Heart left ventricle (tissue), 16 donors: ENCODE results near the gene ALDH18A1. TPM values are rescaled to one million over a fixed set of nuclear protein-coding genes. Genes with fewer than 3 reads are reported as not detected.

ENCODE experiments used
- ATAC-seq, 4 donors: fragments of 200-7000 bp; cut with Tn5 transposase; one replicate each; pipeline ENCODE4 v1.9.1; 2020 to 2022; ENCODE audit warnings: moderate library complexity in 4 of 4, mild to moderate bottlenecking in 3 of 4, moderate number of reproducible peaks in 1 of 4
- DNase-seq, 5 donors: peaks; one replicate each; pipeline ENCODE4 v3.0.0-alpha.2; 2020
- H3K27ac ChIP-seq, 12 donors: fragments of 200-600 bp; sonication (generic) in 4 of 12; one replicate each; pipeline versions ENCODE4 v1.5.0 to v1.8.0; 2016 to 2022; ENCODE audit warnings: mild to moderate bottlenecking in 2 of 12
- H3K27me3 ChIP-seq, 9 donors: fragments of 200-600 bp; sonication (generic) in 2 of 9; one replicate each; pipeline versions ENCODE4 v1.5.1 to v1.8.0; 2016 to 2022; ENCODE audit warnings: mild to moderate bottlenecking in 3 of 9
- H3K36me3 ChIP-seq, 9 donors: fragments of 200-600 bp; sonication (generic) in 2 of 9; one replicate each; pipeline versions ENCODE4 v1.5.0 to v1.8.0; 2018 to 2022; ENCODE audit warnings: mild to moderate bottlenecking in 2 of 9
- H3K4me1 ChIP-seq, 12 donors: fragments of 200-600 bp; sonication (generic) in 4 of 12; one replicate each; pipeline versions ENCODE4 v1.5.0 to v1.8.0; 2016 to 2022; ENCODE audit warnings: mild to moderate bottlenecking in 3 of 12
- H3K4me3 ChIP-seq, 12 donors: fragments of 200-600 bp; sonication (generic) in 4 of 12; one replicate each; pipeline versions ENCODE4 v1.5.0 to v1.8.0; 2017 to 2022; ENCODE audit warnings: mild to moderate bottlenecking in 9 of 12, moderate library complexity in 4 of 12
- H3K9me3 ChIP-seq, 12 donors: fragments of 200-600 bp; sonication (generic) in 4 of 12; one replicate each; pipeline versions ENCODE4 v1.5.0 to v1.8.0; 2016 to 2022; ENCODE audit warnings: mild to moderate bottlenecking in 1 of 12
- CTCF ChIP-seq, 12 donors: fragments of 200-600 bp; sonication (generic) in 4 of 12; IDR thresholded peaks; one replicate each; pipeline versions ENCODE4 v1.5.0 to v1.8.0; 2018 to 2022; ENCODE audit warnings: antibody characterized with exemption in 12 of 12, mild to moderate bottlenecking in 5 of 12
- POLR2A ChIP-seq, 2 donors: fragments of 450-650 bp; IDR thresholded peaks; one replicate each; pipeline ENCODE4 v1.6.1; 2017; ENCODE audit warnings: antibody characterized with exemption in 2 of 2, mild to moderate bottlenecking in 2 of 2, moderate library complexity in 2 of 2
- WGBS, 4 donors: extraction: QIAGEN DNeasy Blood & Tissue Kit in 2 of 4; methylation state at CpG; one replicate each; pipeline versions ENCODE4 v1.1.5 to v1.1.7; 2013 to 2018; 5-methylcytosine and 5-hydroxymethylcytosine counted together
- intact Hi-C, 10 donors: fragments of 100-400 bp; cut with DNase I; formaldehyde crosslinking; loops; one replicate each; pipeline versions ENCODE4 v1.11.1 to v1.14.2; 2022
- polyA plus RNA-seq, 2 donors: library from polyadenylated mRNA; stranded (reverse); fragments of 200-250 nt; gene quantifications; one replicate each; pipeline ENCODE4 v1.2.3, GENCODE V29; 2013
- total RNA-seq, 9 donors: library from RNA; depleted of rRNA in 2 of 9; stranded (reverse); fragments of >200 nt in 2 of 9; fragmentation: NEBNext Ultra II Directional in 3 of 9; extraction: Animal tissue kit (Norgen Biotek cat#: 25700) in 3 of 9; gene quantifications; one replicate each; pipeline versions ENCODE4 v1.1.0 to v1.2.4, GENCODE V29; 2016 to 2023
- donor health status: ischemic (EF 13 %, LVEDD 7.1; RV severe dilation, severe dysfunction).
- donor health status: healthy with polysubstance abuse.
- donor health status: DM: no; HTN: yes; CAD: no.
- donor health status: DM: no; HTN: no; CAD: no.
- donor health status: ischemic (EF 25% LVEDD 6.9; RV normal size, moderate dysfunction).
- donor health status: ischemic (EF 25% LVEDD 5.7; RV mildly dilated, moderate dysfunction).
- donor health status: healthy.
- donor health status: DM: yes; HTN: yes; CAD: no.
- donor health status: ischemic (EF 35%, LVEDD 5.7; RV mildly dilated, moderate dysfunction).
- donor health status: nonischemic (EF 11% LVEDD 7.7; RV severe dilation, severe dysfunction).
- donor health status: DM: yes; HTN: yes; CAD: no.
- donor health status: PGD.
- donor health status: ischemic (EF 29% LVEDD 5.4; RV normal size, mild dysfunction).
- donor health status: nonischemic (EF 23%, LVEDD 6.1; RV moderate dilation, normal function).

Gene ALDH18A1
- total and polyA plus RNA-seq, 11 donors, result 4.2 to 25.9 (median 12.5) TPM

- Histone ChIP-seq H3K4me1 (peaks cover 0 to 25% (median 16%) of the 10 kb centered on the region in 12 donors), H3K4me3 (no peak overlapping the region), H3K27ac (no peak overlapping the region), H3K36me3 (peaks cover 0 to 62% (median 46%) of the 10 kb centered on the region in 9 donors), H3K9me3 (no peaks in the 10 kb centered on the region), H3K27me3 (no peaks in the 10 kb centered on the region)
- intact Hi-C loops, result loop anchor here in 8 of 10 donors (5.0 to 10.0 kb wide), 7 partner anchors 51 to 601 kb away; partner anchors contain the start of gene CCNJ (in 1 of the 8)
- no peak for DNase-seq
- WGBS, 4 donors, result 67 to 73% (median 71%) methylated on average over 2 of the region's 2 CpGs
- TF ChIP-seq CTCF (IDR thresholded peaks at IDR 0.05) (no peak), POLR2A (IDR thresholded peaks at IDR 0.05) (no peak)
- no peak for ATAC-seq
Observed at GRCh38 chr10:95691281-95691680, 34.8 kb upstream of the ALDH18A1 start.

- intact Hi-C loops, result loop anchor here in 1 of 10 donors (5.0 kb wide), 1 partner anchor 159 kb away; no protein-coding TSS in a partner anchor
- Histone ChIP-seq H3K36me3 (peaks cover 0 to 88% (median 72%) of the 10 kb centered on the region in 9 donors), H3K27ac (no peak overlapping the region), H3K9me3 (no peaks in the 10 kb centered on the region), H3K4me1 (peaks cover 0 to 25% (median 16%) of the 10 kb centered on the region in 12 donors), H3K27me3 (no peaks in the 10 kb centered on the region), H3K4me3 (no peak overlapping the region)
- WGBS, 4 donors, result 70 to 83% (median 74%) methylated on average over 2 of the region's 2 CpGs
- DNase-seq (no peak), ATAC-seq (no peak)
- TF ChIP-seq CTCF (IDR thresholded peaks at IDR 0.05) (no peak), POLR2A (IDR thresholded peaks at IDR 0.05) (no peak)
Observed at GRCh38 chr10:95688648-95689047, 32.1 kb upstream of the ALDH18A1 start.

- no peaks in the 10 kb centered on the region for H3K27me3 ChIP-seq
Observed at GRCh38 chr10:95683966-95684365, 27.5 kb upstream of the ALDH18A1 start.

More at GRCh38 chr10:95683966-95684365, 27.5 kb upstream of the ALDH18A1 start:
- intact Hi-C loops, result no loop called here
- DNase-seq (no peak), ATAC-seq (no peak)
- TF ChIP-seq CTCF (IDR thresholded peaks at IDR 0.05), result no peak
- no peak for TF ChIP-seq POLR2A (IDR thresholded peaks at IDR 0.05)
- Histone ChIP-seq H3K4me3 (no peak overlapping the region), H3K4me1 (peaks cover 0 to 3% (median 0%) of the 10 kb centered on the region in 12 donors), H3K36me3 (peaks cover 0 to 98% (median 93%) of the 10 kb centered on the region in 9 donors), H3K9me3 (no peaks in the 10 kb centered on the region), H3K27ac (no peak overlapping the region)
